Ishikawa (cell line): ENCODE data around the gene COL13A1.

ENCODE experiments used
- CEBPB ChIP-seq: IDR thresholded peaks from 2 replicates; pipeline ENCODE4 v1.6.1; 2012
- CREB1 ChIP-seq: IDR thresholded peaks from 2 replicates; pipeline ENCODE4 v1.6.1; 2012; ENCODE audit warnings: low read depth
- EGR1 ChIP-seq: IDR thresholded peaks from 2 replicates; pipeline ENCODE4 v1.6.1; 2012
- EP300 ChIP-seq: IDR thresholded peaks from 2 replicates; pipeline ENCODE4 v1.6.1; 2012; ENCODE audit warnings: borderline replicate concordance
- FOXM1 ChIP-seq: IDR thresholded peaks from 2 replicates; pipeline ENCODE4 v1.6.1; 2012; ENCODE audit warnings: low read depth, borderline replicate concordance
- MAX ChIP-seq: IDR thresholded peaks from 2 replicates; pipeline ENCODE4 v1.6.1; 2012
- NFIC ChIP-seq: IDR thresholded peaks from 2 replicates; pipeline ENCODE4 v1.6.1; 2012
- RAD21 ChIP-seq: IDR thresholded peaks from 2 replicates; pipeline ENCODE4 v1.6.1; 2012; ENCODE audit warnings: low read depth
- TAF1 ChIP-seq: IDR thresholded peaks from 2 replicates; pipeline ENCODE4 v1.6.1; 2012; ENCODE audit warnings: low read depth, mild to moderate bottlenecking
- TCF12 ChIP-seq: IDR thresholded peaks from 2 replicates; pipeline ENCODE4 v1.6.1; 2012; ENCODE audit warnings: low read depth
- TEAD4 ChIP-seq: IDR thresholded peaks from 2 replicates; pipeline ENCODE4 v1.6.1; 2012
- YY1 ChIP-seq: IDR thresholded peaks from 2 replicates; pipeline ENCODE4 v1.6.1; 2012; ENCODE audit warnings: low read depth
- ZBTB7A ChIP-seq: IDR thresholded peaks from 2 replicates; pipeline ENCODE4 v1.6.1; 2012; ENCODE audit warnings: low read depth
- TF ChIP-seq, protein P1 (sequence below): IDR thresholded peaks from 2 replicates; pipeline ENCODE4 v1.6.1; 2012
- TF ChIP-seq, protein P2 (sequence below): IDR thresholded peaks from 2 replicates; pipeline ENCODE4 v1.6.1; 2012; ENCODE audit warnings: low read depth, mild to moderate bottlenecking

Gene COL13A1

DNA sequence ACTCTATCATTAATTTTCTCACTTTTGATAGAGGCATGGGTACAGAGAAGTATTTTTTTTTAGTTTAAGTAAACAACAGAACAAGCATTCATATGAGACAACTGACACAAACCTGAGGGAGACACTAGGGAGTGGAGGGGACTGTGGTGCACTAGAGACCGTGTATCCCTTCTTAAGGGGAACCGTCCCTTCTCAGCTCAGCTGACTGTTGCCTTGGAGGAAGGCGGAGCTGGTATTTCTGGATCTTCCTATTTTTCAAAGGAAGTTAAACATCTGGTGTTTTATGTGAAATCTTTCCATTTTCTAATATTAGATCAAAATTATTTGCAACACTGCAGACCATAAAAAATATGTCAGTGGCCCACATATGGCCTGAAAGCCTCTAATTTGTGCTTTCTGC is 137.4 kb downstream of the COL13A1 start:
- TF ChIP-seq MAX (no peak), TEAD4 (no peak), EGR1 (no peak), RAD21 (no peak), TAF1 (no peak), TCF12 (no peak), CREB1 (no peak), NFIC (no peak), FOXM1 (no peak), YY1 (no peak), CEBPB (no peak), EP300 (no peak), ZBTB7A (no peak)
- TF ChIP-seq, protein P1, sequence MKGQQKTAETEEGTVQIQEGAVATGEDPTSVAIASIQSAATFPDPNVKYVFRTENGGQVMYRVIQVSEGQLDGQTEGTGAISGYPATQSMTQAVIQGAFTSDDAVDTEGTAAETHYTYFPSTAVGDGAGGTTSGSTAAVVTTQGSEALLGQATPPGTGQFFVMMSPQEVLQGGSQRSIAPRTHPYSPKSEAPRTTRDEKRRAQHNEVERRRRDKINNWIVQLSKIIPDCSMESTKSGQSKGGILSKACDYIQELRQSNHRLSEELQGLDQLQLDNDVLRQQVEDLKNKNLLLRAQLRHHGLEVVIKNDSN, result no peak
- TF ChIP-seq, protein P2, sequence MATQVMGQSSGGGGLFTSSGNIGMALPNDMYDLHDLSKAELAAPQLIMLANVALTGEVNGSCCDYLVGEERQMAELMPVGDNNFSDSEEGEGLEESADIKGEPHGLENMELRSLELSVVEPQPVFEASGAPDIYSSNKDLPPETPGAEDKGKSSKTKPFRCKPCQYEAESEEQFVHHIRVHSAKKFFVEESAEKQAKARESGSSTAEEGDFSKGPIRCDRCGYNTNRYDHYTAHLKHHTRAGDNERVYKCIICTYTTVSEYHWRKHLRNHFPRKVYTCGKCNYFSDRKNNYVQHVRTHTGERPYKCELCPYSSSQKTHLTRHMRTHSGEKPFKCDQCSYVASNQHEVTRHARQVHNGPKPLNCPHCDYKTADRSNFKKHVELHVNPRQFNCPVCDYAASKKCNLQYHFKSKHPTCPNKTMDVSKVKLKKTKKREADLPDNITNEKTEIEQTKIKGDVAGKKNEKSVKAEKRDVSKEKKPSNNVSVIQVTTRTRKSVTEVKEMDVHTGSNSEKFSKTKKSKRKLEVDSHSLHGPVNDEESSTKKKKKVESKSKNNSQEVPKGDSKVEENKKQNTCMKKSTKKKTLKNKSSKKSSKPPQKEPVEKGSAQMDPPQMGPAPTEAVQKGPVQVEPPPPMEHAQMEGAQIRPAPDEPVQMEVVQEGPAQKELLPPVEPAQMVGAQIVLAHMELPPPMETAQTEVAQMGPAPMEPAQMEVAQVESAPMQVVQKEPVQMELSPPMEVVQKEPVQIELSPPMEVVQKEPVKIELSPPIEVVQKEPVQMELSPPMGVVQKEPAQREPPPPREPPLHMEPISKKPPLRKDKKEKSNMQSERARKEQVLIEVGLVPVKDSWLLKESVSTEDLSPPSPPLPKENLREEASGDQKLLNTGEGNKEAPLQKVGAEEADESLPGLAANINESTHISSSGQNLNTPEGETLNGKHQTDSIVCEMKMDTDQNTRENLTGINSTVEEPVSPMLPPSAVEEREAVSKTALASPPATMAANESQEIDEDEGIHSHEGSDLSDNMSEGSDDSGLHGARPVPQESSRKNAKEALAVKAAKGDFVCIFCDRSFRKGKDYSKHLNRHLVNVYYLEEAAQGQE, result no peak

DNA sequence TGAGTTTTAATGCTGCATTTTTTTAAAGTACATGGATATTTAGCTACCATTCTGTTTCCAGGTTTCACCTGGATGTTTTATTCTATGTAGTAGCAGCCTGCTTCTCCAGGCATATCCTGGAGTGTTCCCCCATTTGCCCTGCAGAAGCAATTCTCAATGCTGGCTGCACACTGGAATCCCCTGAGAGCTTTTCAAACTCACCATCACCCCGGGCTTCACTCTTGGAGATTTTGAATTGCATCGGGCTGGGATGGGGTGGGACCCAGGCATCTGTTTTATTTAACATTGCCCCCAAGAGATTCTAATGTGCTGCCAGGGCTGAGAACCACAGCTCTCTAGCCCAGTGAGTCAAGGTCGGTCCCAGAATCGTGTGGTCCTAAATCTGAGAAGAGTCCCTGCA is 137.8 kb downstream of the COL13A1 start:
- no peak for TF ChIP-seq TAF1
- TF ChIP-seq TCF12, result no peak
- no peak for TF ChIP-seq CREB1
- no peak for TF ChIP-seq CEBPB
- TF ChIP-seq MAX, result no peak
- no peak for TF ChIP-seq TEAD4
- TF ChIP-seq NFIC, result no peak
- TF ChIP-seq RAD21, result no peak
- TF ChIP-seq YY1, result no peak
- no peak for TF ChIP-seq EP300
- TF ChIP-seq, protein P1, result no peak
- TF ChIP-seq, protein P2, result no peak
- TF ChIP-seq FOXM1, result no peak
- TF ChIP-seq ZBTB7A, result no peak

DNA sequence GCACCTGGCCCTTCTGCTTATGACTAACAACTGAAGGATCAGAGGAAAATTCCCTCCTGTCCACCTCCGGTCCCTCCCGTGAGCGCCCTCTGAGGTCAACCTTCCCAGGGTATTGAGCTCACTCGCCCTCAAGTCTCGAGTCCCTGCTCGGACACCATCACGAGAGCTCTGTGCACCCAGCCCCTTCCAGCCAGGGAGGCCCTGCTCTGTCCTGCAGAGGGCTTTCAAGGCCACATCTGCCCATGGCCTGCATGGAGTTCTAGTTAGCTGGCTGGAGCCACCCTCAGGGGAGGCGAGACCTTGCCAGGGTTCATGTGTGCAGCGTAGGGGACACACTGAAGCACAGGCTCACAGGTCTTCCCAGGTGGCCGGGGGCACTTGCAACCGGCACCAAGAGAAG is 140.0 kb downstream of the COL13A1 start:
- no peak for TF ChIP-seq EP300

GRCh38 chr10:69943292-69943820 is 141.7 kb downstream of the COL13A1 start:
- TF ChIP-seq EP300 (no peak), ZBTB7A (no peak), YY1 (no peak), TAF1 (no peak), TEAD4 (no peak), RAD21 (no peak), CREB1 (no peak), FOXM1 (no peak), NFIC (no peak), EGR1 (no peak), MAX (no peak), CEBPB (no peak), TCF12 (no peak)
- TF ChIP-seq, protein P1, result no peak
- TF ChIP-seq, protein P2, result no peak
